B cell (primary cell): ENCODE measurements around the gene STK4. TPM values are rescaled to one million over a fixed set of nuclear protein-coding genes. Genes with fewer than 3 reads are reported as not detected.
A peak's percentile ranks its signal among the peaks of the same experiment; 100 is the strongest.

Experiments
- ATAC-seq: fragments of 200-7000 bp; cut with Tn5 transposase; one replicate; pipeline ENCODE4 v1.10.0; 2021; ENCODE audit warnings: low read depth, mild to moderate bottlenecking, moderate number of reproducible peaks, moderate library complexity
- CTCF ChIA-PET: fragments of 350-600 bp; sonication (Branson Sonifier 250); formaldehyde crosslinking; loops from one replicate; lab custom pipeline; 2021; ENCODE audit warnings: antibody characterized with exemption, inconsistent platforms; lab: Charles Lee
- POLR2A ChIA-PET: fragments of 350-600 bp; sonication (Branson Sonifier 250); formaldehyde crosslinking; loops from one replicate; lab custom pipeline; 2021; ENCODE audit warnings: antibody characterized with exemption; lab: Charles Lee
- DNase-seq: peaks from one replicate; pipeline ENCODE4 v3.0.0; 2013
- H2AFZ ChIP-seq: 2 replicates; pipeline ENCODE4 v1.6.1; 2012; ENCODE audit warnings: mild to moderate bottlenecking, low read depth, low read length; ENCODE audit not compliant: insufficient read depth, poor library complexity, severe bottlenecking
- H3K27ac ChIP-seq, 2 donors: 1 replicate in 1 of 2; 2 replicates in 1 of 2; pipeline ENCODE4 v1.5.1; 2012 to 2013; ENCODE audit warnings: low read length in 2 of 2, mild to moderate bottlenecking in 2 of 2, moderate library complexity in 1 of 2
- H3K27me3 ChIP-seq, 4 experiments: fragments of 200-600 bp in 1 of 4; sonication (generic) in 1 of 4; replicated peaks in 1 of 4; 1 replicate in 2 of 4; 2 replicates in 2 of 4; pipeline versions ENCODE4 v1.6.1 to v1.7.0; 2013 to 2016; ENCODE audit warnings: low read length in 3 of 4, mild to moderate bottlenecking in 2 of 4, mixed read lengths in 1 of 4, moderate library complexity in 1 of 4; ENCODE audit not compliant: insufficient read depth in 4 of 4, control insufficient read depth in 3 of 4; ENCODE audit errors: control extremely low read depth in 1 of 4
- H3K36me3 ChIP-seq, 2 experiments: replicated peaks in 1 of 2; 1 replicate in 1 of 2; 2 replicates in 1 of 2; pipeline versions ENCODE4 v1.6.1 to v1.7.1; 2013; ENCODE audit warnings: low read length in 1 of 2; ENCODE audit not compliant: insufficient read depth in 2 of 2, control insufficient read depth in 1 of 2; ENCODE audit errors: control extremely low read depth in 1 of 2, extremely low read depth in 1 of 2
- H3K4me1 ChIP-seq, 2 donors: fragments of 200-600 bp in 1 of 2; sonication (generic) in 1 of 2; 1 replicate in 1 of 2; 2 replicates in 1 of 2; pipeline versions ENCODE4 v1.5.1 to v1.6.1; 2013 to 2017; ENCODE audit warnings: low read length in 2 of 2; ENCODE audit not compliant: control insufficient read depth in 2 of 2, insufficient read depth in 2 of 2
- H3K4me2 ChIP-seq: replicated peaks from 2 replicates; pipeline ENCODE3; 2012; ENCODE audit warnings: mild to moderate bottlenecking, low read depth, low read length; ENCODE audit not compliant: poor library complexity, severe bottlenecking
- H3K4me3 ChIP-seq, 5 experiments: fragments of 200-600 bp in 1 of 5; sonication (generic) in 1 of 5; 1 replicate in 3 of 5; 2 replicates in 2 of 5; pipeline versions ENCODE4 v1.5.1 to v1.7.0; 2011 to 2016; ENCODE audit warnings: low read length in 4 of 5, mild to moderate bottlenecking in 4 of 5, low read depth in 2 of 5, control low read depth in 1 of 5, moderate library complexity in 1 of 5; ENCODE audit not compliant: insufficient read depth in 1 of 5; ENCODE audit errors: control extremely low read depth in 1 of 5, extremely low read depth in 1 of 5
- H3K79me2 ChIP-seq: fragments of 200-600 bp; sonication (generic); one replicate; pipeline ENCODE4 v1.6.0; 2016; ENCODE audit warnings: low read length; ENCODE audit not compliant: control insufficient read depth, insufficient read depth
- H3K9ac ChIP-seq: fragments of 200-600 bp; sonication (generic); 2 replicates; pipeline ENCODE4 v1.6.1; 2017; ENCODE audit warnings: mild to moderate bottlenecking, low read length, moderate library complexity
- H3K9me3 ChIP-seq, 3 donors: one replicate each; pipeline versions ENCODE4 v1.6.1 to v1.7.1; 2013; ENCODE audit warnings: low read length in 2 of 3; ENCODE audit not compliant: control insufficient read depth in 2 of 3, insufficient read depth in 1 of 3; ENCODE audit errors: control extremely low read depth in 1 of 3
- H4K20me1 ChIP-seq: 2 replicates; pipeline ENCODE4 v1.6.0; 2012; ENCODE audit warnings: mild to moderate bottlenecking, low read length; ENCODE audit not compliant: insufficient read depth, control insufficient read depth, poor library complexity, severe bottlenecking
- H3K27ac Mint-ChIP-seq: one replicate; pipeline ENCODE4 v1.8.0; 2021; ENCODE audit warnings: mixed read lengths
- H3K27me3 Mint-ChIP-seq: one replicate; pipeline ENCODE4 v1.8.0; 2021; ENCODE audit warnings: mixed read lengths
- H3K4me1 Mint-ChIP-seq: one replicate; pipeline ENCODE4 v1.8.0; 2021; ENCODE audit warnings: mixed read lengths
- H3K4me3 Mint-ChIP-seq: one replicate; pipeline ENCODE4 v1.8.0; 2021; ENCODE audit warnings: mixed read lengths
- H3K9me3 Mint-ChIP-seq: one replicate; pipeline ENCODE4 v1.8.0; 2022; ENCODE audit warnings: mixed read lengths; ENCODE audit not compliant: insufficient read depth
- EZH2 ChIP-seq: IDR thresholded peaks from 2 replicates; pipeline ENCODE4 v1.6.1; 2012; ENCODE audit warnings: borderline replicate concordance, low read depth, mild to moderate bottlenecking, moderate library complexity, low read length; ENCODE audit not compliant: insufficient read depth, poor library complexity, severe bottlenecking
- WGBS: methylation state at CpG from one replicate; pipeline ENCODE4 v1.1.5; 2013; ENCODE audit warnings: missing lambda C conversion rate; ENCODE audit not compliant: insufficient coverage; 5-methylcytosine and 5-hydroxymethylcytosine counted together
- intact Hi-C: fragments of 100-400 bp; cut with micrococcal nuclease; formaldehyde crosslinking; loops from one replicate; pipeline ENCODE4 v1.10.0; 2022
- polyA plus RNA-seq: library from polyadenylated mRNA; depleted of rRNA; stranded (reverse); fragments of >200 nt; gene quantifications from 2 replicates; pipeline ENCODE4 v1.2.3, GENCODE V29; 2012
- total RNA-seq, 2 donors: library from RNA; stranded (reverse); fragments of 120-200 nt in 1 of 2; gene quantifications; 1 replicate in 1 of 2; 2 replicates in 1 of 2; pipeline versions ENCODE4 v1.2.3 to v1.2.4, GENCODE V29; 2013 to 2022
- TF ChIP-seq, protein P1 (sequence below): fragments of 200-600 bp; IDR thresholded peaks from one replicate; pipeline ENCODE4 v1.8.0; 2022; ENCODE audit warnings: antibody characterized with exemption, mild to moderate bottlenecking

STK4 gene
- total and polyA plus RNA-seq, 2 donors (not counting 1 experiment from before 2014, with no cell fraction given) = 38.9 to 324 TPM

DNA sequence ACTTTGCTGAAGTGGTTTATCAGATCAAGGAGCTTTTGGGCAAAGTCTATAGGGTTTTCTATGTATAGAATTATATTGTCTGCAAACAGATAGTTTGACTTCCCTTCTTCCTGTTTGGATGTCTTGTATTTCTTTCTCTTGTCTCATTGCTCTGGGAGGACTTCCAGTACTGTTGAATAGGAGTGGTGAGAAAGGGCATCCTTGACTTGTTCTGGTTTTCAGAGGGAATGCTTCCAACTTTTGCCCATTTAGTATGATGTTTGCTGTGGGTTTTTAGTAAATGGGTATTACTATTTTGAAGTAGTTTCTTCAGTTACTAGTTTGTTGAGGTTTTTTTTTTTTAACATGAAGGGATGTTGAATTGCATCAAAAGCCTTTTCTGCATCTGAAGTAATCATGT, 98.5 kb downstream of the STK4 start:
- H3K9ac ChIP-seq = no peak overlapping the region
- no peak overlapping the region for H3K4me2 ChIP-seq
- peak overlapping the region; percentile 12 for H3K27ac Mint-ChIP-seq
- DNase-seq = no peak
- H3K79me2 ChIP-seq = peaks cover 98% of the 10 kb centered on the region
- H3K36me3 ChIP-seq = peaks cover 13 to 50% of the 10 kb centered on the region in 2 experiments
- CTCF ChIA-PET = interaction anchor here (1.6 to 2.5 kb wide), 3 partner anchors 21 to 47 kb away, joined by 3 to 9 read pairs (median 9); no protein-coding TSS in a partner anchor
- H3K4me3 ChIP-seq = no peak overlapping the region
- no peaks in the 10 kb centered on the region for H3K27me3 Mint-ChIP-seq
- H3K4me1 Mint-ChIP-seq = peaks cover 51% of the 10 kb centered on the region
- no peak for ATAC-seq
- peaks cover 56% of the 10 kb centered on the region for H4K20me1 ChIP-seq
- TF ChIP-seq, protein P1, sequence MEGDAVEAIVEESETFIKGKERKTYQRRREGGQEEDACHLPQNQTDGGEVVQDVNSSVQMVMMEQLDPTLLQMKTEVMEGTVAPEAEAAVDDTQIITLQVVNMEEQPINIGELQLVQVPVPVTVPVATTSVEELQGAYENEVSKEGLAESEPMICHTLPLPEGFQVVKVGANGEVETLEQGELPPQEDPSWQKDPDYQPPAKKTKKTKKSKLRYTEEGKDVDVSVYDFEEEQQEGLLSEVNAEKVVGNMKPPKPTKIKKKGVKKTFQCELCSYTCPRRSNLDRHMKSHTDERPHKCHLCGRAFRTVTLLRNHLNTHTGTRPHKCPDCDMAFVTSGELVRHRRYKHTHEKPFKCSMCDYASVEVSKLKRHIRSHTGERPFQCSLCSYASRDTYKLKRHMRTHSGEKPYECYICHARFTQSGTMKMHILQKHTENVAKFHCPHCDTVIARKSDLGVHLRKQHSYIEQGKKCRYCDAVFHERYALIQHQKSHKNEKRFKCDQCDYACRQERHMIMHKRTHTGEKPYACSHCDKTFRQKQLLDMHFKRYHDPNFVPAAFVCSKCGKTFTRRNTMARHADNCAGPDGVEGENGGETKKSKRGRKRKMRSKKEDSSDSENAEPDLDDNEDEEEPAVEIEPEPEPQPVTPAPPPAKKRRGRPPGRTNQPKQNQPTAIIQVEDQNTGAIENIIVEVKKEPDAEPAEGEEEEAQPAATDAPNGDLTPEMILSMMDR = no peak
- no peak for TF ChIP-seq EZH2
- no peak overlapping the region for H2AFZ ChIP-seq
- H3K9me3 Mint-ChIP-seq = no peaks in the 10 kb centered on the region
- H3K4me1 ChIP-seq = peaks cover 7 to 11% of the 10 kb centered on the region in 2 donors
- POLR2A ChIA-PET = no interaction called here
- H3K27ac ChIP-seq = peak overlapping the region in 1 of 2 donors; percentile 24
- H3K4me3 Mint-ChIP-seq = no peak overlapping the region
- H3K27me3 ChIP-seq = no peaks in the 10 kb centered on the region
- H3K9me3 ChIP-seq = peaks cover 0 to 1% (median 0%) of the 10 kb centered on the region in 3 donors
- intact Hi-C loops = no loop called here

DNA sequence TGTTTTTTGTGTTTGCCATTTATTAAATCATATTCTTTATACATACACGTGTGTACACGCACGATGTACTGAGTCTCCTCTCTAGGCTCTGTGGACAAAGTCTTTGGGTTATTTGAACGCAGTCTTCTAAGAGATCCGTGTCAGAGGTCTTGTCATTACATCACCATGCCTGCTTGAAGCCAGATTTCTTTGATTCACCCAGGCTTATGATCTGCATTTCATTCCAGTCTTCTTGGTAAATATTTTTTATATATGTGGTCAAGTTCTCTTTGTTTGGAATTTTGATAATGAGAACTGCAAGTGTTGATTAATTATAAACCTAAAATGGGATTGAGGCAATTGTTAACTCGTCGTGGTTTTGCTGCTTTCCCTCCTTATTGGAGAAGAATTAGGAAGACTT, 100.1 kb downstream of the STK4 start:
- CTCF ChIA-PET = interaction anchor here (0.7 to 2.4 kb wide), 4 partner anchors 12 to 55 kb away, joined by 3 to 9 read pairs (median 4); no protein-coding TSS in a partner anchor
- H3K4me1 ChIP-seq = peaks cover 7 to 11% of the 10 kb centered on the region in 2 donors
- TF ChIP-seq, protein P1 = no peak
- no peak for TF ChIP-seq EZH2

More for the DNA sequence above, 100.1 kb downstream of the STK4 start:
- Histone ChIP-seq H3K36me3 (peaks cover 16 to 55% of the 10 kb centered on the region in 2 experiments), H3K4me2 (no peak overlapping the region), H3K9ac (no peak overlapping the region), H4K20me1 (peaks cover 67% of the 10 kb centered on the region), H2AFZ (no peak overlapping the region), H3K4me3 (no peak overlapping the region), H3K27ac (no peak overlapping the region), H3K79me2 (peaks cover 99% of the 10 kb centered on the region), H3K27me3 (no peaks in the 10 kb centered on the region), H3K9me3 (peaks cover 0 to 1% (median 0%) of the 10 kb centered on the region in 3 donors)
- Mint-ChIP-seq H3K4me3 (no peak overlapping the region), H3K27ac (no peak overlapping the region), H3K9me3 (no peaks in the 10 kb centered on the region), H3K27me3 (no peaks in the 10 kb centered on the region), H3K4me1 (peaks cover 56% of the 10 kb centered on the region)
- intact Hi-C loops = no loop called here
- POLR2A ChIA-PET = no interaction called here
- 95% methylated on average over 6 of the region's 7 CpGs for WGBS
- ATAC-seq (no peak), DNase-seq (no peak)
